ENCODE measurements around the gene SRBD1. TPM values are rescaled to one million over a fixed set of nuclear protein-coding genes. Genes with fewer than 3 reads are reported as not detected.

The SRBD1 gene
- polyA plus RNA-seq, 3 donors, result 5.8 to 9.2 (median 7.0) TPM

DNA sequence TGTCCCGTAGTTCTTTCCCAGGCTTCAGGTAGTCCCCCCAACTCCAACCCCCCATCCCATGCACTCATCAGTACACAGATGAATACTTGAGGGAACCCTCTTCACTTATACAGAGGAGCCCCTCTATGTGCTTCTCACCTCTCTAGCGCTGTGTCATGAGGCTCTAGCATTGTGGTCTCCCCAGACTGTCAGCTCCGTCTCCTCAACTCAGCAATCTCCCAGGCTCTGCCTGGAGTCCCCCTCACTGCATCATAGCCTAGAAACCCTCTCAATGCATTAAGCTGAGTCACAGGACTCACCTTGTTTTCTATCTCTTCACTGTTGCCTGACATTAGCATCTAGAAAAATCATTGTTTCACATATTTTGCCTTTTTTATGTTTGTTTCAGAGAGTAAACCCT is 20.3 kb upstream of the SRBD1 start:
- Histone ChIP-seq H3K4me1 (ENCODE audit: control insufficient read depth in 1 of 2, insufficient read depth in 2 of 2, low read length in 2 of 2) (peaks cover 0 to 4% of the 10 kb centered on the region in 2 donors), H3K9me3 (replicated peaks in 1 of 2; ENCODE audit: control insufficient read depth in 1 of 2, insufficient read depth in 1 of 2, low read length in 2 of 2) (no peaks in the 10 kb centered on the region), H3K9ac (ENCODE audit: insufficient read depth, low read length, poor library complexity, severe bottlenecking) (no peak overlapping the region), H3K4me3 (replicated peaks in 1 of 3; ENCODE audit: low read depth in 2 of 3, low read length in 3 of 3) (no peak overlapping the region), H3K4me2 (replicated peaks; ENCODE audit: extremely low read depth, low read length, poor library complexity, severe bottlenecking) (no peak overlapping the region), H3K27ac (ENCODE audit: low read depth in 1 of 2, low read length in 2 of 2) (no peak overlapping the region), H4K20me1 (ENCODE audit: insufficient read depth, low read length) (no peaks in the 10 kb centered on the region), H3K36me3 (replicated peaks in 1 of 2; ENCODE audit: control insufficient read depth in 1 of 2, insufficient read depth in 2 of 2, low read length in 2 of 2) (no peaks in the 10 kb centered on the region), H3K27me3 (ENCODE audit: control insufficient read depth in 2 of 2, insufficient read depth in 2 of 2, low read length in 2 of 2) (no peaks in the 10 kb centered on the region), H2AFZ (ENCODE audit: insufficient read depth, low read depth, low read length, poor library complexity, severe bottlenecking) (no peak overlapping the region), H3K79me2 (ENCODE audit: insufficient read depth, low read length) (no peaks in the 10 kb centered on the region)
- no peaks in the 10 kb centered on the region for H3K36me3 Mint-ChIP-seq
- H3K27ac Mint-ChIP-seq, result no peak overlapping the region
- TF ChIP-seq, protein P1, sequence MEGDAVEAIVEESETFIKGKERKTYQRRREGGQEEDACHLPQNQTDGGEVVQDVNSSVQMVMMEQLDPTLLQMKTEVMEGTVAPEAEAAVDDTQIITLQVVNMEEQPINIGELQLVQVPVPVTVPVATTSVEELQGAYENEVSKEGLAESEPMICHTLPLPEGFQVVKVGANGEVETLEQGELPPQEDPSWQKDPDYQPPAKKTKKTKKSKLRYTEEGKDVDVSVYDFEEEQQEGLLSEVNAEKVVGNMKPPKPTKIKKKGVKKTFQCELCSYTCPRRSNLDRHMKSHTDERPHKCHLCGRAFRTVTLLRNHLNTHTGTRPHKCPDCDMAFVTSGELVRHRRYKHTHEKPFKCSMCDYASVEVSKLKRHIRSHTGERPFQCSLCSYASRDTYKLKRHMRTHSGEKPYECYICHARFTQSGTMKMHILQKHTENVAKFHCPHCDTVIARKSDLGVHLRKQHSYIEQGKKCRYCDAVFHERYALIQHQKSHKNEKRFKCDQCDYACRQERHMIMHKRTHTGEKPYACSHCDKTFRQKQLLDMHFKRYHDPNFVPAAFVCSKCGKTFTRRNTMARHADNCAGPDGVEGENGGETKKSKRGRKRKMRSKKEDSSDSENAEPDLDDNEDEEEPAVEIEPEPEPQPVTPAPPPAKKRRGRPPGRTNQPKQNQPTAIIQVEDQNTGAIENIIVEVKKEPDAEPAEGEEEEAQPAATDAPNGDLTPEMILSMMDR (IDR thresholded peaks at IDR 0.05), result no peak
- peaks cover 0 to 5% (median 1%) of the 10 kb centered on the region in 3 donors for H3K27me3 Mint-ChIP-seq (ENCODE audit: low read depth in 3 of 3)
- no peak for DNase-seq
- 94% methylated on average over 3 of the region's 3 CpGs for WGBS (ENCODE audit: insufficient coverage)
- intact Hi-C loops (cut with micrococcal nuclease), result no loop called here
- H3K4me1 Mint-ChIP-seq, result peaks cover 2% of the 10 kb centered on the region
- H3K9me3 Mint-ChIP-seq, result peaks cover 0 to 3% (median 0%) of the 10 kb centered on the region in 7 donors
- H3K4me3 Mint-ChIP-seq, result no peak overlapping the region

DNA sequence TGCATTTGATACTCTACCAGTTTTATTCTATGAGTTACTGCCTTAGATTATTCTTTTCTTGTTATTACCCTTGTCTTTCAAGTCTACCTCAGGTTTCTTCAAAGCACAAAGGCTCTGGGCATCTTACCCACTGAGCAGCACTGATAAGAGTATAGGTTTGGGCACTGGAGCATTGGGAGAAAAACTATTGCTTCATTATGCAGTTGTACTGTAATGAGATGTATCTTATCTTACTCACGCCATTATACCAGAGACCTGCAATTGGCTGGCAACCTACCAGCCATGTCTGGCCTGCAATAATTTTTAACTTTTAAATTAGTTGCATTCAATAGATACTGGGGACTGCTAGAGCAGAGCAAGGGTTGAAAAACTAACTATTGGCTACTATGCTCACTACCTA is 18.9 kb upstream of the SRBD1 start:
- TF ChIP-seq, protein P1 (IDR thresholded peaks at IDR 0.05), result no peak
- H3K27ac Mint-ChIP-seq, result no peak overlapping the region
- no peaks in the 10 kb centered on the region for H3K79me2 ChIP-seq (ENCODE audit: insufficient read depth, low read length)
- H3K4me1 ChIP-seq (ENCODE audit: control insufficient read depth in 1 of 2, insufficient read depth in 2 of 2, low read length in 2 of 2), result no peaks in the 10 kb centered on the region
- H3K4me3 ChIP-seq (replicated peaks in 1 of 3; ENCODE audit: low read depth in 2 of 3, low read length in 3 of 3), result no peak overlapping the region
- no peaks in the 10 kb centered on the region for H3K4me1 Mint-ChIP-seq
- no peaks in the 10 kb centered on the region for H3K9me3 ChIP-seq (replicated peaks in 1 of 2; ENCODE audit: control insufficient read depth in 1 of 2, insufficient read depth in 1 of 2, low read length in 2 of 2)
- no peaks in the 10 kb centered on the region for H3K36me3 Mint-ChIP-seq
- peaks cover 0 to 4% (median 1%) of the 10 kb centered on the region in 3 donors for H3K27me3 Mint-ChIP-seq (ENCODE audit: low read depth in 3 of 3)
- H3K27me3 ChIP-seq (ENCODE audit: control insufficient read depth in 2 of 2, insufficient read depth in 2 of 2, low read length in 2 of 2), result no peaks in the 10 kb centered on the region
- WGBS (ENCODE audit: insufficient coverage), result no CpG with 5 or more reads among the region's 1 CpG
- intact Hi-C loops (cut with micrococcal nuclease), result no loop called here
- no peak overlapping the region for H2AFZ ChIP-seq (ENCODE audit: insufficient read depth, low read depth, low read length, poor library complexity, severe bottlenecking)
- no peak overlapping the region for H3K27ac ChIP-seq (ENCODE audit: low read depth in 1 of 2, low read length in 2 of 2)
- DNase-seq, result no peak
- no peaks in the 10 kb centered on the region for H4K20me1 ChIP-seq (ENCODE audit: insufficient read depth, low read length)
- H3K9me3 Mint-ChIP-seq, result no peaks in the 10 kb centered on the region
- H3K4me2 ChIP-seq (replicated peaks; ENCODE audit: extremely low read depth, low read length, poor library complexity, severe bottlenecking), result no peak overlapping the region
- no peak overlapping the region for H3K4me3 Mint-ChIP-seq
- no peak overlapping the region for H3K9ac ChIP-seq (ENCODE audit: insufficient read depth, low read length, poor library complexity, severe bottlenecking)
- H3K36me3 ChIP-seq (replicated peaks in 1 of 2; ENCODE audit: control insufficient read depth in 1 of 2, insufficient read depth in 2 of 2, low read length in 2 of 2), result no peaks in the 10 kb centered on the region
